GM18861 (cell line): ENCODE measurements around the gene ZNF319.

Source experiments
- ATAC-seq: cut with Tn5 transposase; IDR thresholded peaks from one replicate; pipeline ENCODE4 v1.9.1; 2021; ENCODE audit not compliant: unreplicated experiment

Gene ZNF319

GRCh38 chr16:57999971-58000705 lies at the start of gene ZNF319:
Gene ZNF319, minus strand, starts transcription at chr16:58000672. Its CDS starts 2,407 bp downstream, at chr16:57998265.
- ATAC-seq = peak; percentile 15

- no peak for ATAC-seq
These were observed 49.0 kb upstream of the ZNF319 start for GRCh38 chr16:58049232-58050185.

GRCh38 chr16:58048494-58049231 lies 48.2 kb upstream of the ZNF319 start:
- ATAC-seq = no peak

- ATAC-seq = no peak
These were observed 47.3 kb upstream of the ZNF319 start for GRCh38 chr16:58047557-58048348.

GRCh38 chr16:58046936-58047335 lies 46.5 kb upstream of the ZNF319 start:
- ATAC-seq = no peak

GRCh38 chr16:58046054-58046881 lies 45.8 kb upstream of the ZNF319 start:
- ATAC-seq = no peak

- ATAC-seq = no peak
These were observed 44.6 kb upstream of the ZNF319 start for GRCh38 chr16:58045096-58045495.

- no peak for ATAC-seq
These were observed 44.0 kb upstream of the ZNF319 start for GRCh38 chr16:58044266-58045019.

GRCh38 chr16:58043571-58044155 lies 43.2 kb upstream of the ZNF319 start:
- ATAC-seq = no peak

- ATAC-seq = no peak
These were observed 42.5 kb upstream of the ZNF319 start for GRCh38 chr16:58042886-58043515.

GRCh38 chr16:58042001-58042885 lies 41.8 kb upstream of the ZNF319 start:
- no peak for ATAC-seq

- no peak for ATAC-seq
These were observed 41.1 kb upstream of the ZNF319 start for GRCh38 chr16:58041628-58041955.

- no peak for ATAC-seq
These were observed 40.6 kb upstream of the ZNF319 start for GRCh38 chr16:58040945-58041627.

GRCh38 chr16:58040496-58040846 lies 40.0 kb upstream of the ZNF319 start:
- ATAC-seq = no peak

GRCh38 chr16:58039829-58040495 lies 39.5 kb upstream of the ZNF319 start:
- no peak for ATAC-seq

- no peak for ATAC-seq
These were observed 37.8 kb upstream of the ZNF319 start for GRCh38 chr16:58038219-58038641.
